Measurements from ENCODE around the gene KRT78. TPM values are rescaled to one million over a fixed set of nuclear protein-coding genes. Genes with fewer than 3 reads are reported as not detected.

The KRT78 gene
- total and polyA plus RNA-seq, 4 donors: 0.06 TPM; not detected in 3

DNA sequence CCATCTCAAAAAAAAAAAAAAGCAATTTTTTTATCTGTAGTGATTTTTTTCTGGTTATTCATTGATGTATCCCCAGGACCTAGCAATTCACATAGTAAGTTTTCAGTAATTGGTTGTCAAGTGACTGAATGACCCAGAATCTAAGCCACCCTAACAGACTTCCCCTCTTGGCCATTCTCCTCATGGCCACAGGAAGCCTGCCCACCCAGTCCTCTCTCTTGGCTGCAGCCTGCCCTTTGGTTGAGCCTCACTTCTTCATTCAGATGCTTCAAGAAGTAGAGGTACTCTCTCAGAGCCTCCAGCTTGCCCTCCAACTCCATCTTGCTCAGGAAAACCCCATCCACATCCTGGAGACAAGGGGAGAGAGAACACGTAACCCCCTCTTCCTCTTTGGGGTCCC lies 2.8 kb downstream of the KRT78 start:
- no peaks in the 10 kb centered on the region for H3K4me1 ChIP-seq (ENCODE audit: control insufficient read depth in 4 of 4, insufficient read depth in 4 of 4, low read length in 3 of 4)
- DNase-seq (ENCODE audit: low spot score): no peak
- H3K27me3 ChIP-seq (ENCODE audit: control insufficient read depth in 4 of 4, insufficient read depth in 4 of 4, low read length in 3 of 4): no peaks in the 10 kb centered on the region
- H3K27ac ChIP-seq (ENCODE audit: low read depth in 1 of 2, low read length in 2 of 2): no peak overlapping the region
- no peaks in the 10 kb centered on the region for H3K36me3 ChIP-seq (ENCODE audit: control insufficient read depth in 4 of 4, insufficient read depth in 3 of 4, low read depth in 1 of 4, low read length in 3 of 4)
- no peak overlapping the region for H3K9ac ChIP-seq (ENCODE audit: low read depth in 1 of 2, low read length in 2 of 2)
- TF ChIP-seq JUND (IDR thresholded peaks at IDR 0.05) (no peak), REST (IDR thresholded peaks at IDR 0.05) (no peak), ATF3 (IDR thresholded peaks at IDR 0.05) (no peak), GABPA (IDR thresholded peaks at IDR 0.05 in 1 of 2, conservative IDR thresholded peaks at IDR 0.05 in 1 of 2) (no peak), FOXA2 (IDR thresholded peaks at IDR 0.05) (no peak), FOXA1 (IDR thresholded peaks at IDR 0.05) (no peak), YY1 (IDR thresholded peaks at IDR 0.05) (no peak), EGR1 (IDR thresholded peaks at IDR 0.05; ENCODE audit: low read depth in 2 of 2) (no peak), TAF1 (conservative IDR thresholded peaks at IDR 0.05) (no peak), RXRA (IDR thresholded peaks at IDR 0.05) (no peak), SP1 (IDR thresholded peaks at IDR 0.05) (no peak), NR2F2 (IDR thresholded peaks at IDR 0.05) (no peak), HNF4A (conservative IDR thresholded peaks at IDR 0.05) (no peak), RAD21 (IDR thresholded peaks at IDR 0.05) (no peak), HNF4G (IDR thresholded peaks at IDR 0.05) (no peak)
- TF ChIP-seq, protein P1, sequence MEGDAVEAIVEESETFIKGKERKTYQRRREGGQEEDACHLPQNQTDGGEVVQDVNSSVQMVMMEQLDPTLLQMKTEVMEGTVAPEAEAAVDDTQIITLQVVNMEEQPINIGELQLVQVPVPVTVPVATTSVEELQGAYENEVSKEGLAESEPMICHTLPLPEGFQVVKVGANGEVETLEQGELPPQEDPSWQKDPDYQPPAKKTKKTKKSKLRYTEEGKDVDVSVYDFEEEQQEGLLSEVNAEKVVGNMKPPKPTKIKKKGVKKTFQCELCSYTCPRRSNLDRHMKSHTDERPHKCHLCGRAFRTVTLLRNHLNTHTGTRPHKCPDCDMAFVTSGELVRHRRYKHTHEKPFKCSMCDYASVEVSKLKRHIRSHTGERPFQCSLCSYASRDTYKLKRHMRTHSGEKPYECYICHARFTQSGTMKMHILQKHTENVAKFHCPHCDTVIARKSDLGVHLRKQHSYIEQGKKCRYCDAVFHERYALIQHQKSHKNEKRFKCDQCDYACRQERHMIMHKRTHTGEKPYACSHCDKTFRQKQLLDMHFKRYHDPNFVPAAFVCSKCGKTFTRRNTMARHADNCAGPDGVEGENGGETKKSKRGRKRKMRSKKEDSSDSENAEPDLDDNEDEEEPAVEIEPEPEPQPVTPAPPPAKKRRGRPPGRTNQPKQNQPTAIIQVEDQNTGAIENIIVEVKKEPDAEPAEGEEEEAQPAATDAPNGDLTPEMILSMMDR (IDR thresholded peaks at IDR 0.05; ENCODE audit: low read depth, low read length, missing input control): no peak
- TF ChIP-seq, protein P2, sequence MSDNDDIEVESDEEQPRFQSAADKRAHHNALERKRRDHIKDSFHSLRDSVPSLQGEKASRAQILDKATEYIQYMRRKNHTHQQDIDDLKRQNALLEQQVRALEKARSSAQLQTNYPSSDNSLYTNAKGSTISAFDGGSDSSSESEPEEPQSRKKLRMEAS (IDR thresholded peaks at IDR 0.05): no peak
- TF ChIP-seq, protein P3, sequence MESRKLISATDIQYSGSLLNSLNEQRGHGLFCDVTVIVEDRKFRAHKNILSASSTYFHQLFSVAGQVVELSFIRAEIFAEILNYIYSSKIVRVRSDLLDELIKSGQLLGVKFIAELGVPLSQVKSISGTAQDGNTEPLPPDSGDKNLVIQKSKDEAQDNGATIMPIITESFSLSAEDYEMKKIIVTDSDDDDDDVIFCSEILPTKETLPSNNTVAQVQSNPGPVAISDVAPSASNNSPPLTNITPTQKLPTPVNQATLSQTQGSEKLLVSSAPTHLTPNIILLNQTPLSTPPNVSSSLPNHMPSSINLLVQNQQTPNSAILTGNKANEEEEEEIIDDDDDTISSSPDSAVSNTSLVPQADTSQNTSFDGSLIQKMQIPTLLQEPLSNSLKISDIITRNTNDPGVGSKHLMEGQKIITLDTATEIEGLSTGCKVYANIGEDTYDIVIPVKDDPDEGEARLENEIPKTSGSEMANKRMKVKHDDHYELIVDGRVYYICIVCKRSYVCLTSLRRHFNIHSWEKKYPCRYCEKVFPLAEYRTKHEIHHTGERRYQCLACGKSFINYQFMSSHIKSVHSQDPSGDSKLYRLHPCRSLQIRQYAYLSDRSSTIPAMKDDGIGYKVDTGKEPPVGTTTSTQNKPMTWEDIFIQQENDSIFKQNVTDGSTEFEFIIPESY (IDR thresholded peaks at IDR 0.05): no peak
- WGBS: 76% methylated on average over 1 of the region's 1 CpG
- H3K9me3 ChIP-seq (ENCODE audit: control insufficient read depth in 4 of 4, low read length in 3 of 4): no peaks in the 10 kb centered on the region
- no peak overlapping the region for H3K4me3 ChIP-seq (ENCODE audit: low read depth in 1 of 3, low read length in 3 of 3)
